NCI-H1048 (cell line): ENCODE data around the gene FCGR3A.

Source experiments
- DNase-seq: peaks from one replicate; lab custom pipeline; 2025; lab: John Stamatoyannopoulos, UW

Gene FCGR3A

GRCh38 chr1:161501234-161501633, 48.4 kb downstream of the FCGR3A start:
- no peak for DNase-seq

- DNase-seq, result no peak
Observed at GRCh38 chr1:161499099-161500039, 50.2 kb downstream of the FCGR3A start.

GRCh38 chr1:161498646-161499045, 51.0 kb downstream of the FCGR3A start:
- DNase-seq, result no peak

- DNase-seq, result no peak
Observed at GRCh38 chr1:161497961-161498360, 51.7 kb downstream of the FCGR3A start.

GRCh38 chr1:161495490-161495889, 54.1 kb downstream of the FCGR3A start:
- DNase-seq, result no peak

GRCh38 chr1:161494091-161494735, 55.4 kb downstream of the FCGR3A start:
- no peak for DNase-seq

GRCh38 chr1:161492827-161493226, 56.8 kb downstream of the FCGR3A start:
- DNase-seq, result no peak
